GM18508 (cell line): ENCODE measurements around the gene ACAP3.

ENCODE experiments used
- ATAC-seq: cut with Tn5 transposase; IDR thresholded peaks from one replicate; pipeline ENCODE4 v1.9.1; 2021; ENCODE audit warnings: moderate number of reproducible peaks; ENCODE audit not compliant: insufficient read depth, unreplicated experiment

ACAP3 gene

DNA sequence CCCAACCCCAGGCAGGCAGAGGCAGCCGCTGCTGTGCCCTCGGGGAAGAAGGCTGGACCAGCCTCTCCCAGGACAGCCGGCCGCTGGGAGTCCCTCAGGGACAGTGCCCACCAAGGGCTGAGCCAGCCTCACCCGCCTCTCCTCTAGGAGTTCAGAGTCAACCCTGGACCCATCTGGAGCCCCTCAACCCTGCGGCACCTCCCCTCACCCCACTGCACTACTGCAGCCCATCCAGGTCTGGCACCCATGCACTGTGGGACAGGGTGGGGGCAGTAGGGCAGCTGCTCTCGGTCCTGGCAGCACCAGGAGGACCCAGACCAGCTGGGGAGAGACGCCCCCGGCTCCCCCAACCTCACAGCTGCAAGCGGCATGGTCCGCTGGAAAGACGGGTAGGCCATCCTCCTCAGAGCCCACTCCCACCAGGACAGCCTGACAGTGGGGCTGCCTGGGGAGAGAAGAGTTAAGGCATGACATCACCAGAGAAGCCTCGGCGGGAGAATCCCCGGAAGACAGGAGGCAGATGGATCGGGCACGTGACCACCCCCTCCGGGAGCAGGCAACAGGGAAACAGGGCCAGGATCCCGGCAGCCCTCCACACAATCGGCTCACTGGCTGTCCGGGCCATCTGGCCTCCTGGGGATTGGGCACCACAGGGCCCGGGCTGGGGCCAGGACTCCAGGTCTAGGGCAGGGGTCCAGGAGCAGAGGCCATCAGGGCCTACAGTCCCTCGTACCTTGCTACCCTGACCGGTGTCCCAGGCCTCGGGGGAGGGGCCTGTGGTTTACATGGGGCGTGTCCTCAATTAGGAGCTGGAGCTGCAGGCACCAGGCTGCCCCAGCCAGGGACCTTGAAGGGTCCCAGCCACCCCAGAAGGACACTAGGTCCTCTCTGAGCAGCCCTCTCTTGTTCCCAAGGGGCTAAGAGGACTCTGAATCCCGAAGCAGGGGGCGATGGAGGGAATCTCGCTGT is 3.1 kb downstream of the ACAP3 start:
- no peak for ATAC-seq

DNA sequence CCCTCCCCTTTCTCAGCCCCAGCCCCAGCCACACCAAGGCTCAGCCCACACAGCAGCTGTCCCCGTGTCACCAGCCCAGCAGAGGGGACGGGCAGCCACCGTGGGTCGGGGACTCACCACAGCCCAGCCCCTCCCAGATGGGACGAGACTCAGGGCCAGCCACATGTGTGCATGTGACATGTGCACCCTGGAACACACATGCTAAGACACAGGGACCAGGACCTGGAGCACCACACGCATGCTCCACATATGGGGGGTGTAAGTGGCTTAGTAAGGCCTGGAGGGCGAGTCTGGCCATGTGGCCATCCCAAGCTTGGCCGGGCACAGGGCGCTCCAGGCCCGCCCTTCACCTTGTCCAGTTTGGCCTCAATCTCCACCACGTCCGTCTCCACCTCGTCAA is 4.0 kb downstream of the ACAP3 start:
- ATAC-seq = no peak

DNA sequence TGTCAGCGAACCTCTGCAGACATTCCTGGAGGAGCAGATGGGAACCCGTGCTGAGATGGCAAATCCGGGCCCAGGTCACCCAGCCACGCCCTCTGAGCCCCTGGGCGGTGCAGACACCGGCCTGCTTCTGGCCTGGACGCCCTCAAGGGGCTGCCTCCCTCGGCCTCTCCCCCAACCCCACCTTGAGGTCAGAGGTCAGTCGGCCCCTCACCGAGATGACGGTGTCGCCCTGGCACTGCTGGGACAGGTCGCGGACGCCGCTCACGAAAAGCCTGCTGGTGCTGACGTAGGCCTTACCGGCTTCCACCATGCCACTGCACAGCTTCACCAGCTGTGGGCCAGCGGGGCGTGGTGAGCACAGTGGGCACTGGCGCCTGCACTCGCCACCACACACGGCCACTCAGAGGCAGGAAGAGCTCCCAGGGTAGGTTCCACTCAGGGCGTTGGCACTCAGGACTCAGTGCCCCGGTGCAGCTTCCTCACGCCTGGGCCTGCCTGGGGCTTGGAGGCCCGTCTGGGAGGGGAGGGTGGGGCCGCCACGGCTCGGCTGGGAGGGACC is 4.7 kb downstream of the ACAP3 start:
- ATAC-seq = no peak

DNA sequence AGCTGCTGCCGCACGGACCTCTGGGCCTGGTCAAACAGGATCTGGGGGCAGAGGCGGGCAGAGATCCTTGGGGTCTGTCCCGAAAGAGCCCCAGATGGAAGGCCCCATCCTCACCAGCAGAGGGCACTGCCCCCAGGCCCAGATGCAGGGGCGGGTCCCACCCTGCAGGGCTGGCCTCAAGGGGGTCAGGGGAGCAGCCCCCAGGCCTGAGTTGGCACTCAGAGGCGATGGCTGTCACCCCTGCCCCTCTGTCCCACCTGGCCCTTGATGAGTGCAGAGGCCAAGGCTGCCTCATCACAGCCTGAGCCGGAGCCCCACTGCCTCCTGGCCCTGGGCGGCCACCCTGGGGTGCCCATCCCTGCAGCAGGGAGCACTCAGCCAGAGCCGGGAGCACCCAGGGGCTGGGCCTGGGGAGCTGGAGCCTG is 5.7 kb downstream of the ACAP3 start:
- no peak for ATAC-seq

DNA sequence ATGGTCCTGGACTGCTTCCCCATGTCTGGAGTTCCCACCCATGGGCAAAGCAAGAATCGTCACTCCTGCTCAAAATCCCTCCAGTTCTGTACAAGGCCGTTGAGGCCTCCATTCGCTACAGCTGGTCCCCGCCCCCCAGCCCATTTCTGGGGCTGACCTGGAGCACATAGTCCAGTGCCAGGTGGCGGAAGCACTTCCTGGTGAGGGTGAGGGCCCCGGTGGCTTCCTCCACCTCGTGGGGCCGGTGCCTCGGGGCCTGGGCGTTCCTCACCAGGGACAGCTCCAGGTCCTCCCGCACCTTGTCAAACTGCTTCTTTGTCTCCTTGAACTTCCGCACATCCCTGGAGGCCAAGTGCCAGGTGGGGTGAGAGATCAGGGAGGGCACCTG is 7.4 kb downstream of the ACAP3 start:
- ATAC-seq = no peak

DNA sequence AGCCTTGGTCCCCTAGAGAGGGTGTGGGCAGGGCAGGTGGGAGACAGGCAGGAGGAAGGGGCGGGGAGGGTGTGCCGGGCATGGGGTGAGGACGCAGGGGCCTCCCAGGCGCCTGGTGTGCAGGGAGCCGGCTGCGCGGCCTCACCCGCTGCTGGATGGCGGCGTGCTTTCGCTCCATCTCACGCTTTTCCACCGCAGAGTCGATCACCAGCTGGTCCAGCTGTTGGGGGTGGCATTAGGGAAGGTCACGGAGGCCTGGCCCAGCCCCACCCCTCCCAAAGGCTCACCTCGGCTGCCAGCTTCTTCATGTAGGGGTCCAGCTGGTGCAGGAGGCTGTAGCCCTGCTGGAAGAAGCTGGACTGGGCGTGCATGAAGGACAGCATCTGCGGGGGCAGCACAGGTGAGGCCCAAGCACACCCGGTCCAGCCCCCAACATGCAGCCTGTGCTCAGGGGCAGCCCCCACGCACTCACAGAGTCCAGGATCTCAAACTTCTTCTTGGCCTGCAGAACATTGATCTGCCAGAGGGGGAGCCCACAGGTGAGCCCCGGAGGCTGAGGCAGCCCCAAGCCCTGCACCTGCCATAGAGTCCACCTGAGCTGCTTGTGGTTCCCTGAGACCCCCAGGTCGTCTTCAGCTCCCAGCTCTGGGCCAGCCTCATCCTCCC is 7.9 kb downstream of the ACAP3 start:
- ATAC-seq = no peak

DNA sequence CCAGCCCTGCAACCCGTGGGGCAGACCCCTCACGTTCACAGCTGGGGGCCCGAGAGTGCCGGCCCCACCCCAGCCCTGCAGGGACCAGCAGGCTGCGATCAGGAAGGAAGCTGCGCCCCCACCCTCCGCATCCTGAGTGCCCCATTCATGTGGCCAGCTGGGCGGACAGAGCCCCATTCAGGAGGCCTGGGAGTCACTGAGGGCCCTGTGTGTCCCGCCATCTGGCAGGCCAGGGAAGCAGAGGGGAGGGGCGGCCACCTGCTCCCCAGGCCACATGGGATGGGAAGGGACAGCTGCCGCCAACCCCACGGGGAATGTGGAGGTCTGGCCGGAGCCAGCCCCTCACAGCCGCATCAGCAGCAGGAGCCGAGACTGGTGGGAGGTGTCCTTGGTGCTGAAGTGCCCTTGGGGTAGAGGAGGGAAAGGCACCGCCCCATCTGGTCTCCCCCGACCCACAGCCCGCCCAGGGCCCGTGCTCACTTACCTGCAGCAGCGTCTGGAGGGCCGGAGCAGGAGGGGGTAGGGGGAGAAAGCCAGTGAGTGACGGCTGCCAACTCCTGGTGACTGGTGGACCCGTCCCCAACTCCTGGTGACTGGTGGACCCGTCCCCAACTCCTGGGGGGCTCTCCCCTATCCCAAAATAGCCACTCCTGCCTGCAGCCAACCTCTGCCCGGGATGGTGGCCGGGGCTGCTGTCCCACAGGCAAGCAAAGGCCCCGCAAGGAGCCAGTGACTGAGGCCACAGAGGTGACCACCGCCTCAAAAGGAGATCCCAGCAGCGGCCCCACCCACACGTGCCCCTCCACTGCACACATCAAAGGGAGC is 8.7 kb downstream of the ACAP3 start:
- ATAC-seq = no peak

DNA sequence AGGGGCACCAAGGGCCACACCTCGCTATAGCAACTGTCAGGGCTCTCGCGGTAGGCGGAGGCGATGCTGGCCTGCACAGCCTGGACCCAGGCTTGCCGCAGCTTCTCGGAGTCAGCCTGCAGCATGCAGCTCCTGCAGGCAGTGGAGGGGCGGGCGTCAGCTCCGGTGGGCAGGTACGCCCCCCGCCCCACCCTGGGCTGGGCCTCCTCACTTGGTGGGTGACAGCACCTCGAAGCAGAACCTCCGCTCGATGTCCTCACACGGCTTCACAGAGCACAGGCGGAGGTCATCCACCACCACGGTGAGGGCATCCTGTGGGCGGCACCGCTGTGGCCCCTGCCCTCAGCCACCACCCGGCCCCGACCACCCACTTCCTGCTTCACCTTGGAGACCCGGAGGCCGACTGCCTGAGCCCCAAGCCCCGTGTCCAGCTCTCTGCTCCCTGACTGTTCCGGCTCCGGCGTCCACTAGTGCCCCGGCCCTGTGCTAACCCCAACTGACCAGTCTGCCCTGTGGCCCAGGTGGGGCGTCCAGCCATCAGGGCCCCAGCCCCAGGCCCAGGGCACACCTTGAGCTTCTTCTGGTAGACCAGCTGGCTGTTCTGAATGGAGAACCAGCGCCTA is 9.8 kb downstream of the ACAP3 start:
- no peak for ATAC-seq

DNA sequence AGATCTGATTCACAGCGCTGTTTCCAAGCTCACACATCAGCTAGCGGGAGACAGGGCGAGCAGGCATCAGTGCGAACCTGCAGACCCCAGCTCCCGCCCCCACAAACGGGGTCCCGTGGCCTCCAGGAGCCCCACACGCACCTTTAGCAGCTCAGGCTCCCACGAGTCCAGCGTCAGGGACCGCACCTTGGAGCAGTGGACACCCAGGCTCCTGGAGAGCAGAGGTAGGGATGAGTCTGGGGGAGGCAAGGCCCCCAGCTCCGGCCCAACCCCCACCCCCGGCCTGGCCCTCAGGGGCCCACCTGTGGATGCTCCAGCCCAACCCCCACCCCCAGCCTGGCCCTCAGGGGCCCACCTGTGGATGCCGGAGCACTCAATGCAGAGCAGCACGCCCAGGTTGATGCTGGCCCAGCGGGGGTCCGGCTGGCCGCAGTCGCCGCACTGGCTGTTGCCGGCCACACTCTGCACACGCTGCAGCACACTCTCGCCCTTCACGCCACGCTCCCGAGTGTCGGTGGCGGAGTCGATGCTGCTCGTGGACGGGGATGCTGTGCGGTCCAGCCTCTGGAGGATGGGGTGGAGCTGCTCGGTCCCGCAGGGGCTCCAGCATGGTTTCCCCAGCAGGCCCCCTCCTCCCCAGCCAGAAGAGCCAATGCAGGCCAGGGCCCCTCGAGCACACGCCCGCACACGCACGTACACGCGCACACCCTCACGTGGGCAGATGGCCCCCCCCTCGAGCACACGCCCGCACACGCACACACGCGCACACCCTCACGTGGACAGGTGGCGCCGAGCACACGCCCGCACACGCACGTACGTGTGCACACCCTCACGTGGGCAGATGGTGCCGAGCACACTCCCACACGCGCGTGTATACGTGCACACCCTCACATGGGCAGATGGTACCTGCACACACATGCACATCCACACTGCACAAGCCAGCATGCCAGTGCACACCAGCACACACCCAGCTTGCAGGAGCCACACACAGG is 11.4 kb downstream of the ACAP3 start:
- no peak for ATAC-seq

DNA sequence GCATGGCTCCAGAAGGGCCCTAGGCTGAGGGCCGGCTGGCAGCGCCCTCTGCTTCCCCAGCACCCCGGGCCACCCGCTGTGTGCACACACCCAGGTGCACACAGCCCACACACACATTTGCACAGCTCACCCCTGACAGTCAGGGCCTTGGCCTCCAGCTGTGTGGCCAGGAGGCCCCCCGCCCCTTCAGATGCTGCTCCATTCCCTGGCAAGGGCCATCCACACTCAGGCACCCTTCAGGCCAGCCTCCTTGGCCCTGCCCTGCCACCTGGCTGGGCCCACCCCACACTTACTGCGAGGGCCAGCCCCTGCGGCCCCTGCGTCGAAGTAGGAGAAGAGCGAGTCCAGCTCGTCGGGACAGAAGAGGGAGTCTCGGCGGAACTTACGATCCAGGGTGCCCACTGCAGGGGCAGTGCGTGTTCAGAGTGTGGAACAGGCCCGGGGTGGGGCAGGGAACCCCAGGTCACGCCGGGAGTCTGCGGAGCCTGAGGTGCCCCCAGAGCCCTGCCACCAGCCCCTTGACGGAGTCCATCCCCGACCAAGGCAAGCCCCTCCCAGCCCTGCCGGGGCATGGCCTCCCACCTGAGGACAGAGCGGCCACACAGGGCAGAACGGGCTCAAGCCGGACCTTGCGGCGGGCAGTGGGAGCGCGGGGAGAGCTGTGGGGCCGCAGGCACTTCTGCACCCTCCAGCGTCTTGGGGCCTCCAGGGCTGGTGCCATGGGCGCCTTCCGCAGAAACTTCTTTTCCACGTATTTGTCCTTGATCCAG is 12.4 kb downstream of the ACAP3 start:
- ATAC-seq = no peak

DNA sequence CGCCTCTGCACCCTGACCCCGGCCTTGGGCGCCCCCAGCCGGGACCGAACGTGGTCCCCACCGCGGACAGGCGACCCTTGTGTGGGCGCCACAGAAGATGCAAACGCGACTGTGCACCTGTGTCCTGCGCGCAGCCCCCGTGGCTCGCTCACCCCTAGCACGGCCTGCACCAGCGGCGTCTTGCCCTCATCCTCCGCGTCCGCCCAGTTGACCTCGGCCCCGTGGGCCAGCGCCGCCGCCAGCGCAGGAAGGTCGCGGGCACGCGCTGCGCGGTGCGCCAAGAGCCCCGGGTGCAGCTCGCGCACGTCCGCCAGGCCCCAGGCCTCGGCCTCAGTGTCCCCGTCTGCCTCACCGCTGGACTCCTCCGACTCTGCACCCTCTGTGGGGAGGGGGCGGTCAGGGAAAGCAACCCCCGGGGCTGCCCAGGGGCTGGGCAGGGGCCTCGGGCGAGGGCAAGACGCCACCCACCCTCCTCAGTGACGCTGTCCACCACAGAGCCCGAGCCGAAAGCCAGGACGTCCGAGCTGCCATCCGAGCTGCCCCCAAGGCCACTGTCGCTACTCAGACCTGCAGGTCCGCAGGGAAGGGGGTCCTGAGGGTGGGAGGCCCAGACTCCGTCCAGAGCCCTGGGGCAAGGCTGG is 13.4 kb downstream of the ACAP3 start:
- ATAC-seq = no peak

DNA sequence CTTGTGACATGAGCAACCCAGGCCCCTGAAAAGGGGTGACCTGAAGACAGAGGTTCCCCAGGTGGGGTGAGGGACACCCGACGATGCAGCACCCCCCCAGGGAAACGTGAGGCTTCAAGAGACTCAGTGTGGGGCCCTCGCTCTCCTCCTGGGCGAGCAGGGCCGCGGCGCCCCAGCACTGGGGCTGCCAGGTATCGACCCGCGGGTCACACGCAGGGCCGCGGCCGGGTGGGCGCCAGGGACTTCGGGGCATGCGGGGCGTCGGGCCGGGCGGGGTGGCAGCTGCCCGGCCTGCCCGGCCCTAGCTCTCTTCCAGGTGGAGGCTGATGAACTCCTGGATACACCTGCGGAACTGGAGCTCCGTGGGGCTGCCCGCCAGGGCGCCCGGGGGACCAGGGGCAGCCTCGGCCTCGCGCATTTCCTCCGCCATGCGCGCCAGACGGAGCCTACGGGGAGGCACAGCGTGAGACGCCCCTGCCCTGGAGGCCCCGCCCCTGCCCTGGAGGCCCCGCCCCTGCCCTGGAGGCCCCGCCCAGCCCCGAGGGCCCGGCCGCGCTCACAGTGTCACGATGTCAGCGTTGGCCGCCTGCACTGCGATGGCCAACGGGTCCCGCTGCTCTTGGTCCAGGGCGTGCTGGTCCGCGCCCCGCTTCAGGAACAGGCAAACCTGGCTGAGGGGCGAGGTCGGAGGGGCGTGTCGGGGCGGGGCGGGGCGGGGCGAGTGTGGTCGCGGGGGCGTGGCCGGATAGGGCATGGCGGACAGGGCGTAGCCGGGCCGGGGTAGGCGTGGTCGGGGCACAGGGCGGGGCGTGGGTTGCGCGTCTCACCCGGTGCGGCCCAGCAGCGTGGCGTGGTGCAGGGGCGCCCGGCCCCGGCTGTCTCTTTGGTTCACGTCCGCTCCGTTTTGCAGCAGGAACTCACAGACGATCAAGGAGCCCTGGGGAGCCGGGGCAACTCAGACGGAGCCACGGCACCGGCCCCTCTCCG is 14.2 kb downstream of the ACAP3 start:
- ATAC-seq = no peak

DNA sequence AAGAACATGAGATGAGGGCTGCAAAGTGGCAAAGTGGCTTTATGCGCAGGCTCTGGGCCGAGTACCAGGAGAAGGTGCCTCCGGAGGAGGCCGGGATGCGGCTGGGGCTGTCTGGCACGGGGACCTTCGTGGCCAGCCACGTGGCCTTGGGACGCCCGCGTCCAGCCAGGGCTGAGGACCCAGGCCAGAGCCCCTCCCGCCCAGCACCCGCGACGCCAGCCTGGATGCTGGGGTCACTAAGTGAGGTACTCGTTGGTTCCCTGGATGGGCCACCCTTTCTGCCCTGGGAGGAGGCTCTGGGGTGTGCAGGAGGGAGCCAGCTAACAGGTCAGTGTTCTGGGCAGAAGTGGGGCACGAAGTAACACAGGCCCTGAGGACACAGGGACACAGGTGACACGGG is 14.9 kb downstream of the ACAP3 start:
- ATAC-seq = no peak

DNA sequence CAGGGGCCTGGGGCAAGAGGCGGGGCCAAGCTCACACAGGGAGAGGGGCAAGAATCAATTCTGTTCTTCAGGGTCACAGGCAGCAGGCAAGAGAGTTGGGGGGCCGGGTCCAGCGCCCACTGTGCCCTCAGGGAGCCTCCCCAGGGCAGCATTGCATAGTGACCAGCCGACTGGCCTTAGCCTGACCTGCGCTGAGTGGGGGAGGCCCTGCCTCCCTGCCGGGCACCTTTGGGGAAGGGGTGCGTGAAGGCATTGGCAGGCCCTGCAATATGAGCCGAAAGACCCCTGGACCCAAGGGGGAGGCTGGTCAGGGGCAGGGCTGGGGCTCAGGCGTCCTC is 15.3 kb downstream of the ACAP3 start:
- no peak for ATAC-seq

DNA sequence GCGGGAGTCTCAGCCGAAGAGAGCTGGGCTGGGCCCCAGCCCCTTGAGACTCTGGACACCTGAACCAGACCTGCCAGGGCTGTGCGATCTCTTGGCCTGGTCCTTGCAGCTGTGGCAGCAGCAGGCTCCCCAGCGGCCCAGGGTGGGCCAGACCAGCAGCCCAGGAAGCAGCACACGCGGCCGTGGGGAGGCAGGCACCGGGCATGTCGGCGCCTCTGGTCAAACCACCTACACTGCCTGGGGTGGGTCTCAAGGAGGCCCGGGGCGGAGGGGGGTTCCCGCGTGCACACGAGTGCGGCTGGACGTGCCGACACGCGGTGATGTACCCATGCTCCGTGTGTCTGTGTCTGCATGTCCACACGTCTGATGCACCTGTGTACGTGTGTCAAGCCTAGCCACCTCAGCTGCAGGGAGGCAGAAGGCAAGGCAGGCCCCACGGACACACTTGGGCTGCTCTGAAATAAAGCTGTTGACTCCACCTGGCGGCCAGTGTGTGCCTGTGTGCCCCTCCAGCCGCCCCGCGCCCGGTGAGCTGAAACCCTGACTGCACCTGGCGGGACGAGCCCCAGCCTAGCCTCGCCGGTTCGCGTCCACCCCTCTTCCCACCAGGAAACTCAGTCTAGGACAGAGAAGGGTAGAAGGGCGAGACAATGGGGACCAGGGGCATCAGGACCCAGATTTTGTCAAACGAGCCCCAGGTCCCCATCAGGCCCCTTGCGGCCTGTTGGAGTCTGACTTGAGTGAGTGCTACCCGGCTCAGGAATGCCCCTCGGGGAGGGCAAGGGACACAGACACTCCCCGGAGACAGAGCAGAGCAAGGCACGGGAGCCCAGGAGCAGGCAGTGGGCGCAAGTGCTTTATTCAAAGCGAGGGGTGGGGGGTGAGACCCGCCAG is 15.9 kb downstream of the ACAP3 start:
- no peak for ATAC-seq
